ENCODE results near the gene SUMO4. TPM values are rescaled to one million over a fixed set of nuclear protein-coding genes. Genes with fewer than 3 reads are reported as not detected.

SUMO4 gene
- total RNA-seq, 1 experiment from 2014 or later, result 1.1 TPM

DNA sequence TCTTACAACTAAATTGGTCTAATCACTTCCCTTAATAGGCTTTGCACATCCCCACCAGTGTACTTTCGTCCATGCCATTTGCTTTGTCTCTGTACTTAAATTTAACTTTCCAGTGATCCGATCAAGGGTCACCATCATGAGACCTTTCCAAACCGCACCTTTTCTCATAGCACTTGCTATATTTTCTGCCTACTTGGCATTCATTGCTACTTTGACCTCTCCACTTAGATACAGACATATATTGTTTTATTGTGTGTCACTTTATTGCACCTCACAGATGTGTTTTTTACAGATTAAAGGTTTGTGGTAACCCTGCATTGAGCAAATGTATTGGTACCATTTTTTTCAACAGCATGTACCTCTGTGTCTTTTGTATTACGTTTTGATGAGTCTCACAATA is 14.8 kb downstream of the SUMO4 start:
- Histone ChIP-seq H3K4me1 (ENCODE audit: control insufficient read depth, insufficient read depth, low read length) (no peaks in the 10 kb centered on the region), H3K9me3 (ENCODE audit: control insufficient read depth, insufficient read depth, low read depth, low read length) (no peaks in the 10 kb centered on the region), H3K36me3 (ENCODE audit: control insufficient read depth, insufficient read depth, low read length) (no peaks in the 10 kb centered on the region; the same call in 1 of the 2 replicates), H3K4me3 (ENCODE audit: low read depth in 2 of 2, low read length in 2 of 2) (no peak overlapping the region), H3K27me3 (ENCODE audit: control insufficient read depth, insufficient read depth, low read length) (no peaks in the 10 kb centered on the region), H3K27ac (ENCODE audit: low read length) (no peak overlapping the region)
- in situ Hi-C loops (cut with HindIII; ENCODE audit: low pct_unique_long_range_greater_than_20kb, low sequenced_read_pairs), result no loop called here
- intact Hi-C loops (cut with micrococcal nuclease; ENCODE audit: unreplicated experiment), result no loop called here
- no TSS peak for BruUV-seq (replicated peaks)
- TF ChIP-seq, protein P1, sequence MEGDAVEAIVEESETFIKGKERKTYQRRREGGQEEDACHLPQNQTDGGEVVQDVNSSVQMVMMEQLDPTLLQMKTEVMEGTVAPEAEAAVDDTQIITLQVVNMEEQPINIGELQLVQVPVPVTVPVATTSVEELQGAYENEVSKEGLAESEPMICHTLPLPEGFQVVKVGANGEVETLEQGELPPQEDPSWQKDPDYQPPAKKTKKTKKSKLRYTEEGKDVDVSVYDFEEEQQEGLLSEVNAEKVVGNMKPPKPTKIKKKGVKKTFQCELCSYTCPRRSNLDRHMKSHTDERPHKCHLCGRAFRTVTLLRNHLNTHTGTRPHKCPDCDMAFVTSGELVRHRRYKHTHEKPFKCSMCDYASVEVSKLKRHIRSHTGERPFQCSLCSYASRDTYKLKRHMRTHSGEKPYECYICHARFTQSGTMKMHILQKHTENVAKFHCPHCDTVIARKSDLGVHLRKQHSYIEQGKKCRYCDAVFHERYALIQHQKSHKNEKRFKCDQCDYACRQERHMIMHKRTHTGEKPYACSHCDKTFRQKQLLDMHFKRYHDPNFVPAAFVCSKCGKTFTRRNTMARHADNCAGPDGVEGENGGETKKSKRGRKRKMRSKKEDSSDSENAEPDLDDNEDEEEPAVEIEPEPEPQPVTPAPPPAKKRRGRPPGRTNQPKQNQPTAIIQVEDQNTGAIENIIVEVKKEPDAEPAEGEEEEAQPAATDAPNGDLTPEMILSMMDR (IDR thresholded peaks at IDR 0.05), result no peak
- no peak for TF ChIP-seq SIN3A (IDR thresholded peaks at IDR 0.05; ENCODE audit: borderline replicate concordance, insufficient read depth, low read depth, low read length)
- TF ChIP-seq POLR2AphosphoS5 (IDR thresholded peaks at IDR 0.05; ENCODE audit: low read depth, low read length), result no peak
- TF ChIP-seq TCF7L2 (IDR thresholded peaks at IDR 0.05; ENCODE audit: low read depth, low read length), result no peak
- TF ChIP-seq, protein P2, sequence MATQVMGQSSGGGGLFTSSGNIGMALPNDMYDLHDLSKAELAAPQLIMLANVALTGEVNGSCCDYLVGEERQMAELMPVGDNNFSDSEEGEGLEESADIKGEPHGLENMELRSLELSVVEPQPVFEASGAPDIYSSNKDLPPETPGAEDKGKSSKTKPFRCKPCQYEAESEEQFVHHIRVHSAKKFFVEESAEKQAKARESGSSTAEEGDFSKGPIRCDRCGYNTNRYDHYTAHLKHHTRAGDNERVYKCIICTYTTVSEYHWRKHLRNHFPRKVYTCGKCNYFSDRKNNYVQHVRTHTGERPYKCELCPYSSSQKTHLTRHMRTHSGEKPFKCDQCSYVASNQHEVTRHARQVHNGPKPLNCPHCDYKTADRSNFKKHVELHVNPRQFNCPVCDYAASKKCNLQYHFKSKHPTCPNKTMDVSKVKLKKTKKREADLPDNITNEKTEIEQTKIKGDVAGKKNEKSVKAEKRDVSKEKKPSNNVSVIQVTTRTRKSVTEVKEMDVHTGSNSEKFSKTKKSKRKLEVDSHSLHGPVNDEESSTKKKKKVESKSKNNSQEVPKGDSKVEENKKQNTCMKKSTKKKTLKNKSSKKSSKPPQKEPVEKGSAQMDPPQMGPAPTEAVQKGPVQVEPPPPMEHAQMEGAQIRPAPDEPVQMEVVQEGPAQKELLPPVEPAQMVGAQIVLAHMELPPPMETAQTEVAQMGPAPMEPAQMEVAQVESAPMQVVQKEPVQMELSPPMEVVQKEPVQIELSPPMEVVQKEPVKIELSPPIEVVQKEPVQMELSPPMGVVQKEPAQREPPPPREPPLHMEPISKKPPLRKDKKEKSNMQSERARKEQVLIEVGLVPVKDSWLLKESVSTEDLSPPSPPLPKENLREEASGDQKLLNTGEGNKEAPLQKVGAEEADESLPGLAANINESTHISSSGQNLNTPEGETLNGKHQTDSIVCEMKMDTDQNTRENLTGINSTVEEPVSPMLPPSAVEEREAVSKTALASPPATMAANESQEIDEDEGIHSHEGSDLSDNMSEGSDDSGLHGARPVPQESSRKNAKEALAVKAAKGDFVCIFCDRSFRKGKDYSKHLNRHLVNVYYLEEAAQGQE (IDR thresholded peaks at IDR 0.05; ENCODE audit: insufficient read depth in 1 of 2, low read depth in 2 of 2, low read length in 1 of 2), result no peak
- ChIA-PET POLR2A (no interaction called here), CTCF (no interaction called here)
- no peak for ATAC-seq
- no peak for DNase-seq (ENCODE audit: low read depth, low spot score)

DNA sequence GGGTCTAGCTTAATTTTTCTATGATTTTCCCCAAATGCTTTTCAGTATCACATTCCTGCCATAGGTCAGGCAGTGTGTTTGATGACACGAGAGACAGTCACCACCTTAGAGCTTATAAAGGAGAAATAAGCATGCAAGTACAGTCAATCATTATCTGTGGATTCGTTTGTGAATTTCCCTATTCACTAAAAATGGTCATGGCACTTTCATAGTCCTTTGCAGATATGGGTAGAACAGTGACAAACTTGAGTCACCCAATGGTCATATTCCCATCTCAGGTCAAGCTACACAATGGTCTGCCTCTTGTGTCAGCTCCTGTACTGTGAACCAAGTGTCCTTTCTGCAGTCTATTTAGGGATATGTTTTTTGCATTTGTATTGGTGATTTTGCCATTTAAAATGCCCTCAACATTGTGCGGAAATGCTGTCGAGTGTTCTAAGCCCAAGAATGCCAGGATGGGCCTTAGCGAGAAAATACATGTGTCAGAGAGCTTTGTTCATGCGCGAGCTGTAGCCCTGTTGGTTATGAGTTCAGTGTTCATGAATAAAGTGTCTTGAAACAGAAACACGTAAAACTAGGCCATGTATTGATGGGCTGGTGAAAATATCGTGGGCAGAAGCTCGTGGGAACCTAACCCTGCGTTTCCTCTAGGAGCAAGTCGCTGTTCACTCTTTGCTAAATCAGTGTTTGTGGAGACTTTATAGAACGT is 19.8 kb downstream of the SUMO4 start:
- POLR2A ChIA-PET, result interaction anchor here (0.7 kb wide), 1 partner anchor 258 kb away, joined by 3 read pairs; no protein-coding TSS in a partner anchor
- intact Hi-C loops (cut with micrococcal nuclease; ENCODE audit: unreplicated experiment), result no loop called here
- TF ChIP-seq TCF7L2 (IDR thresholded peaks at IDR 0.05; ENCODE audit: low read depth, low read length), result no peak
- TF ChIP-seq, protein P2 (IDR thresholded peaks at IDR 0.05; ENCODE audit: insufficient read depth in 1 of 2, low read depth in 2 of 2, low read length in 1 of 2), result no peak
- TF ChIP-seq, protein P1 (IDR thresholded peaks at IDR 0.05), result no peak
- no peak for TF ChIP-seq SIN3A (IDR thresholded peaks at IDR 0.05; ENCODE audit: borderline replicate concordance, insufficient read depth, low read depth, low read length)
- no peak for TF ChIP-seq POLR2AphosphoS5 (IDR thresholded peaks at IDR 0.05; ENCODE audit: low read depth, low read length)
- Histone ChIP-seq H3K9me3 (ENCODE audit: control insufficient read depth, insufficient read depth, low read depth, low read length) (no peaks in the 10 kb centered on the region), H3K27me3 (ENCODE audit: control insufficient read depth, insufficient read depth, low read length) (no peaks in the 10 kb centered on the region), H3K36me3 (ENCODE audit: control insufficient read depth, insufficient read depth, low read length) (no peaks in the 10 kb centered on the region), H3K4me1 (ENCODE audit: control insufficient read depth, insufficient read depth, low read length) (no peaks in the 10 kb centered on the region), H3K27ac (ENCODE audit: low read length) (no peak overlapping the region), H3K4me3 (ENCODE audit: low read depth in 2 of 2, low read length in 2 of 2) (no peak overlapping the region)
- no TSS peak for BruUV-seq (replicated peaks)
- no peak for ATAC-seq
- CTCF ChIA-PET, result interaction anchor here (1.0 kb wide), 1 partner anchor 391 kb away, joined by 3 read pairs; no protein-coding TSS in a partner anchor
- in situ Hi-C loops (cut with HindIII; ENCODE audit: low pct_unique_long_range_greater_than_20kb, low sequenced_read_pairs), result no loop called here
- DNase-seq (ENCODE audit: low read depth, low spot score), result no peak
